ENCODE measurements around the gene GCNT4. TPM values are rescaled to one million over a fixed set of nuclear protein-coding genes. Genes with fewer than 3 reads are reported as not detected.

The GCNT4 gene
- total and polyA plus RNA-seq, 2 of the 8 experiments (the other 6 are each of a cell fraction or from before 2014, with no cell fraction given), result 1.1 to 14.5 TPM

GRCh38 chr5:75049456-75050351, 2.7 kb downstream of the GCNT4 start:
- POLR2A ChIA-PET (ENCODE audit: partially characterized antibody), result no interaction called here
- peak overlapping the region; percentile 93 to 97; a peak in 3 of 4 replicates for H3K4me2 ChIP-seq (ENCODE audit: insufficient read depth in 1 of 2, low read depth in 2 of 2, low read length in 2 of 2)
- no peak overlapping the region for H3K14ac ChIP-seq (ENCODE audit: insufficient read length)
- peaks cover 0 to 52% of the 10 kb centered on the region in 2 experiments; a peak in 2 of 4 replicates for H3K79me2 ChIP-seq (ENCODE audit: control insufficient read depth in 1 of 2, insufficient read depth in 2 of 2, low read length in 2 of 2)
- no peak overlapping the region for H4K8ac ChIP-seq (ENCODE audit: extremely low read depth, insufficient read depth, low read length)
- H3K4me3 ChIP-seq (ENCODE audit: extremely low read depth in 1 of 4, insufficient read depth in 2 of 4, low read depth in 3 of 4, low read length in 4 of 4), result peak overlapping the region in 2 of 4 experiments; percentile 16 to 18; a peak in 2 of 8 replicates
- no peak overlapping the region for H2AK5ac ChIP-seq (ENCODE audit: low read depth, low read length)
- H3K4me1 ChIP-seq (replicated peaks in 1 of 4; ENCODE audit: control insufficient read depth in 3 of 4, insufficient read depth in 4 of 4, low read length in 3 of 4), result peaks cover 11 to 18% (median 15%) of the 10 kb centered on the region in 4 experiments
- H3K27me3 ChIP-seq (replicated peaks in 1 of 4; ENCODE audit: control insufficient read depth in 3 of 4, extremely low read depth in 1 of 4, insufficient read depth in 3 of 4, low read length in 3 of 4), result peaks cover 0 to 33% (median 14%) of the 10 kb centered on the region in 4 experiments; a peak in 4 of 7 replicates
- peak; percentile 56 to 77 for DNase-seq (ENCODE audit: low read depth in 1 of 2, low spot score in 2 of 2)
- H2BK120ac ChIP-seq (replicated peaks; ENCODE audit: low read depth, low read length), result no peak overlapping the region
- no peak overlapping the region for H4K5ac ChIP-seq (ENCODE audit: insufficient read length, low read depth, low read length)
- H2BK15ac ChIP-seq (ENCODE audit: low read length), result no peak overlapping the region
- peak overlapping the region; percentile 20; the same call in 1 of the 2 replicates for H2BK12ac ChIP-seq (ENCODE audit: low read depth, low read length)
- peaks cover 0 to 8% of the 10 kb centered on the region in 2 experiments for H4K20me1 ChIP-seq (replicated peaks in 1 of 2; ENCODE audit: control insufficient read depth in 1 of 2, insufficient read depth in 2 of 2, low read length in 2 of 2)
- H3K18ac ChIP-seq (ENCODE audit: extremely low read depth, low read length), result no peak overlapping the region
- CTCF ChIA-PET (ENCODE audit: partially characterized antibody), result interaction anchor here (0.6 to 4.3 kb wide), 67 partner anchors 9 to 1243 kb away, joined by 3 to 41 read pairs (median 4); partner anchors contain the start of genes ANKRD31 and HMGCR
- no peak overlapping the region for H2BK20ac ChIP-seq (ENCODE audit: low read length)
- H3K9ac ChIP-seq (replicated peaks in 1 of 4; ENCODE audit: extremely low read depth in 1 of 4, low read depth in 3 of 4, low read length in 3 of 4), result no peak overlapping the region
- H3K23me2 ChIP-seq (ENCODE audit: low read depth, low read length), result peaks cover 13% of the 10 kb centered on the region
- no peak overlapping the region for H2AFZ ChIP-seq (ENCODE audit: low read length)
- H4K91ac ChIP-seq (replicated peaks; ENCODE audit: insufficient read length, low read length), result no peak overlapping the region
- H3K36me3 ChIP-seq (ENCODE audit: control insufficient read depth in 2 of 4, insufficient read depth in 4 of 4, low read length in 3 of 4), result peaks cover 0 to 5% (median 0%) of the 10 kb centered on the region in 4 experiments; a peak in 3 of 8 replicates
- H3K4ac ChIP-seq (replicated peaks; ENCODE audit: insufficient read length, low read depth, low read length), result no peak overlapping the region
- no peaks in the 10 kb centered on the region for H3K79me1 ChIP-seq (ENCODE audit: low read depth, low read length)
- H3K9me3 ChIP-seq (ENCODE audit: insufficient read depth in 2 of 2, low read depth in 1 of 2, low read length in 1 of 2), result no peaks in the 10 kb centered on the region
- H3K23ac ChIP-seq (ENCODE audit: insufficient read length), result no peak overlapping the region
- WGBS, 2 experiments (ENCODE audit: extremely low coverage in 1 of 2, insufficient coverage in 1 of 2, insufficient read length in 1 of 2, insufficient replicate concordance in 2 of 2, low coverage in 1 of 2, low lambda C conversion rate in 2 of 2, missing lambda C conversion rate in 1 of 2), result 60% methylated on average over 11 of the region's 11 CpGs; no CpG with 5 or more reads in 1 of the 2 experiments
- peak; percentile 95 for FAIRE-seq
- no peak overlapping the region for H2BK5ac ChIP-seq (ENCODE audit: low read depth, low read length)
- H3K27ac ChIP-seq (ENCODE audit: low read depth, low read length), result no peak overlapping the region
- no peak overlapping the region for H3K56ac ChIP-seq (replicated peaks; ENCODE audit: insufficient read length, low read depth, low read length)
- TF ChIP-seq ATF2 (IDR thresholded peaks at IDR 0.05; ENCODE audit: low read length) (0 out of 2 replicates have a peak, but pooled peaks have one; percentile 72), RXRA (IDR thresholded peaks at IDR 0.05; ENCODE audit: insufficient read depth, low read depth, low read length) (no peak), SP1 (IDR thresholded peaks at IDR 0.05; ENCODE audit: low read depth, low read length) (0 out of 2 replicates have a peak, but pooled peaks have one; percentile 32), ASH2L (IDR thresholded peaks at IDR 0.05; ENCODE audit: low read length) (no peak), CTCF (IDR thresholded peaks at IDR 0.05; ENCODE audit: control extremely low read depth in 1 of 3, insufficient read depth in 1 of 3, low read depth in 1 of 3, low read length in 3 of 3) (peak; percentile 73 to 94 (median 84)), MAX (IDR thresholded peaks at IDR 0.05) (peak; percentile 32; the same call in 1 of the 2 replicates)
